ENCODE measurements around the gene VAV1.

DNA sequence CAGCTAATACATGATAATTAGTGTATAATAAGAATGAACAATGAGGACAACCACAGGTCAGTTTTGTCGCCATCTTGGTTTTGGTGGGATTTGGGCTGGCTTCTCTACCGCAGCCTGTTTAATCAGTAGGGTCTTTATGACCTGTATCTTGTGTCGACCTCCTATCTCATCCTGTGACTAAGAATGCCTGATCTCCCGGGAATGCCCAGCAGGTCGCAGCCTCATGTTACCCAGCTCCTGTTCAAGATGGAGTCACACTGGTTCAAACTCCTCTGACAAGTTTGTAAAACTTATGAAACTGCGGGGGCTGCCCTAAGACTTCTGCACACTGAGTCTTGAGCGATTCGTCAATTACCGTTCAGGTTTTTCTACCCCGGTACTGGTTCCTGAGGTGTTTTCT is 93.3 kb downstream of the VAV1 start:
- TF ChIP-seq, protein P1, sequence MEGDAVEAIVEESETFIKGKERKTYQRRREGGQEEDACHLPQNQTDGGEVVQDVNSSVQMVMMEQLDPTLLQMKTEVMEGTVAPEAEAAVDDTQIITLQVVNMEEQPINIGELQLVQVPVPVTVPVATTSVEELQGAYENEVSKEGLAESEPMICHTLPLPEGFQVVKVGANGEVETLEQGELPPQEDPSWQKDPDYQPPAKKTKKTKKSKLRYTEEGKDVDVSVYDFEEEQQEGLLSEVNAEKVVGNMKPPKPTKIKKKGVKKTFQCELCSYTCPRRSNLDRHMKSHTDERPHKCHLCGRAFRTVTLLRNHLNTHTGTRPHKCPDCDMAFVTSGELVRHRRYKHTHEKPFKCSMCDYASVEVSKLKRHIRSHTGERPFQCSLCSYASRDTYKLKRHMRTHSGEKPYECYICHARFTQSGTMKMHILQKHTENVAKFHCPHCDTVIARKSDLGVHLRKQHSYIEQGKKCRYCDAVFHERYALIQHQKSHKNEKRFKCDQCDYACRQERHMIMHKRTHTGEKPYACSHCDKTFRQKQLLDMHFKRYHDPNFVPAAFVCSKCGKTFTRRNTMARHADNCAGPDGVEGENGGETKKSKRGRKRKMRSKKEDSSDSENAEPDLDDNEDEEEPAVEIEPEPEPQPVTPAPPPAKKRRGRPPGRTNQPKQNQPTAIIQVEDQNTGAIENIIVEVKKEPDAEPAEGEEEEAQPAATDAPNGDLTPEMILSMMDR (IDR thresholded peaks at IDR 0.05; ENCODE audit: low read depth, low read length) = no peak
- TF ChIP-seq POLR2A (IDR thresholded peaks at IDR 0.05; ENCODE audit: extremely low read depth, insufficient read length) = no peak
